Activated CD8-positive, alpha-beta T cell treated with anti-CD3 and anti-CD28 coated beads, Interleukin-2, amount 10 ng/mL, durations not matched to agents 7 days and 5 days (primary cell): Measurements from ENCODE around the gene SEC14L6. TPM values are rescaled to one million over a fixed set of nuclear protein-coding genes. Genes with fewer than 3 reads are reported as not detected.
"Not testable (repeated sequence)": the region's sequence is repeated elsewhere in the genome, so short reads cannot be mapped to it uniquely, and the experiment has no call there.

Experiments
- ATAC-seq: fragments of 150-1000 bp; cut with Tn5 transposase; one replicate; pipeline ENCODE4 v1.10.0; 2021; ENCODE audit warnings: moderate library complexity
- CTCF ChIA-PET: fragments of 350-600 bp; sonication (Branson Sonifier 250); formaldehyde crosslinking; loops from one replicate; lab custom pipeline; 2021; ENCODE audit warnings: antibody characterized with exemption; lab: Charles Lee
- POLR2A ChIA-PET: fragments of 350-600 bp; sonication (Branson Sonifier 250); formaldehyde crosslinking; loops from one replicate; lab custom pipeline; 2021; ENCODE audit warnings: antibody characterized with exemption; lab: Charles Lee
- DNase-seq: peaks from one replicate; pipeline ENCODE4 v3.0.0-alpha.2; 2020
- H3K27ac Mint-ChIP-seq: one replicate; pipeline ENCODE4 v1.8.0; 2021; ENCODE audit warnings: mild to moderate bottlenecking, mixed read lengths
- H3K27me3 Mint-ChIP-seq: one replicate; pipeline ENCODE4 v1.8.0; 2021; ENCODE audit warnings: low read depth, mixed read lengths
- H3K36me3 Mint-ChIP-seq: one replicate; pipeline ENCODE4 v1.8.0; 2021; ENCODE audit warnings: low read depth, mixed read lengths
- H3K4me1 Mint-ChIP-seq: one replicate; pipeline ENCODE4 v1.8.0; 2021; ENCODE audit warnings: low read depth, mixed read lengths
- H3K4me3 Mint-ChIP-seq: one replicate; pipeline ENCODE4 v1.8.0; 2021; ENCODE audit warnings: mild to moderate bottlenecking, mixed read lengths
- H3K9me3 Mint-ChIP-seq: one replicate; pipeline ENCODE4 v1.8.0; 2022; ENCODE audit warnings: mixed read lengths; ENCODE audit not compliant: insufficient read depth
- total RNA-seq, 2 experiments: library from RNA; stranded (reverse); gene quantifications; one replicate each; pipeline ENCODE4 v1.2.3, GENCODE V29; 2021

Gene SEC14L6
- total RNA-seq, 2 experiments from 2014 or later: not detected

DNA sequence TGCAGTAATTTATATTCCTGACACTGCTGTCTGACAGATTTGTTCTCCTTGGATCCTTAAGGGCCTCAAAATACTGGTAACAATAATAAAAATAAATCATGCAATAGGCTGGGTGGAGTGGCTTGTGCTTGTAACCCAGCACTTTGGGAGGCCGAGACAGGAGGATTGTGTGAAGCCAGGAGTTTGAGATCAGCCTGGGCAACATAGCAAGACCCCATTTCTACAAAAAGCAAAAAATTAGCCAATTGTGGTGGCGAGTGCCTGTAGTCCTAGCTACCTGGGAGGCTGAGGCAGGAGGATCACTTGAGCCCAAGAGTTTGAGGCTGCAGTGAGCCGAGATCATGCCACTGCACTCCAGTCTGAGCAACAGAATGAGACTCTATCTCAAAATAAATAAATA lies 5.3 kb upstream of the SEC14L6 start:
- H3K27me3 Mint-ChIP-seq, CTCF ChIA-PET, DNase-seq, POLR2A ChIA-PET, H3K4me3 Mint-ChIP-seq, H3K4me1 Mint-ChIP-seq, H3K27ac Mint-ChIP-seq, ATAC-seq, H3K36me3 Mint-ChIP-seq, H3K9me3 Mint-ChIP-seq: not testable (repeated sequence)

DNA sequence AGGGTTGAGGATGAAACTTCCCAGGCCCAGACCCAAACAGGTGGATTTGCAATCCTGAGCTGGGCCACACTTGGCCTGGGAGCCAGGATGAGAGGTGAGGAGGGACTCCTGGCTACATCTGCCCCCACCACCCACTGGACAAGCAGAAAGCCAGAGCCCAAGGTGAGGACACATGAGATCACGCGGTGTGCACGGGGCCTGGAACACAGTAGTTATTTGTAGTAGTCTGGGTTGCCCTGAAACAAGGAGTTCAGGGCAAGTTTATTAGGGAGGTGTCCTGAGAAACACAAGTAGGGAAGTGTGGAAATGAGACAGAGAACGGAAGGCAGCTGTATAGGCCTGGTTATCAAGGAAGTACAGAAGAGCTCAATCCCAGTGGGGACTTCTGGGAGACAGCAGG lies 647 bp upstream of the SEC14L6 start:
- Mint-ChIP-seq H3K27me3 (peaks cover 21% of the 10 kb centered on the region), H3K9me3 (no peaks in the 10 kb centered on the region), H3K4me3 (no peak overlapping the region), H3K27ac (no peak overlapping the region), H3K4me1 (peaks cover 3% of the 10 kb centered on the region), H3K36me3 (no peaks in the 10 kb centered on the region)
- ChIA-PET POLR2A (no interaction called here), CTCF (no interaction called here)
- no peak for ATAC-seq
- no peak for DNase-seq

GRCh38 chr22:30542811-30543188 lies 3.7 kb downstream of the SEC14L6 start:
- H3K27me3 Mint-ChIP-seq: peaks cover 33% of the 10 kb centered on the region
- H3K27ac Mint-ChIP-seq: no peak overlapping the region
- H3K4me1 Mint-ChIP-seq: peaks cover 3% of the 10 kb centered on the region
- no peaks in the 10 kb centered on the region for H3K36me3 Mint-ChIP-seq
- CTCF ChIA-PET: no interaction called here
- DNase-seq: no peak
- H3K4me3 Mint-ChIP-seq: no peak overlapping the region
- no peak for ATAC-seq
- no peaks in the 10 kb centered on the region for H3K9me3 Mint-ChIP-seq
- POLR2A ChIA-PET: no interaction called here

DNA sequence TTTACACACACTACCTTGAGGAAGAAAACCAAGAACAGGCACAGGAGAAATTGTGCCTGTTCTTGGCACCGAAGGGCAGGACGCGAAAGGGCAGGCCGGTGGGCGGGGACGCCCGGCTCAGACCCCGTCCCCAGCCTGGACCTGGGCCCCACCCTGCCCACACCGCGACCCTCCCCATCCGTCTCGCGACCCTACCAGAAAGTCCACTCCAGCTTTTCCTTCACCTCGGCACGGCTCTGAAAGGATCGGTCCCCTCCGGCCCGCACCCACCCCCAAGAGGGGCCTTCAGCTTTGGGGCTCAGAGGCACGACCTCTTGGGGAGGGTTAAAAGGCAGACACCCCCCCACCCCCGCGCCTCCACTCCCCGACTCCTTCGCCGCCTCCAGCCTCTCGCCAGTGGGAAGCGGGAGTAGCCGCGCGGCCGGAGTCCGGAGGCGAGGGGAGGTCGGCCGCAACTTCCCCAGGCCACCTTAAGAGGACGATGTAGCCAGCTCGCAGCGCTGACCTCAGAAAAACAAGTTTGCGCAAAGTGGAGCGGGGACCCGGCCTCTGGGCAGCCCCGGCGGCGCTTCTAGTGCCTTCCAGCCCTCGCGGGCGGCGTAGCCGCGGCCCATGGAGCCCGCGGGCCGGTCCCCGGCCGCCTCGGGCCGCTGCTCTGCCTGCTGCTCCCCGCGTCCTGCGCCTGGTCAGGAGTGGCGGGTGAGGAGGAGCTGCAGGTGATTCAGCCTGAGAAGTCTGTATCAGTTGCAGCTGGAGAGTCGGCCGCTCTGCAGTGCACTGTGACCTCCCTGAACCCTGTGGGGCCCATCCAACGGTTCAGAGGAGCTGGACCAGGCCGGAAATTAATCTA lies 4.4 kb downstream of the SEC14L6 start:
- ChIA-PET POLR2A (no interaction called here), CTCF (interaction anchor here (1.0 kb wide), 1 partner anchor 377 kb away, joined by 3 read pairs; no protein-coding TSS in a partner anchor)
- no peaks in the 10 kb centered on the region for H3K9me3 Mint-ChIP-seq
- DNase-seq: no peak
- no peak for ATAC-seq
- no peaks in the 10 kb centered on the region for H3K36me3 Mint-ChIP-seq
- no peak overlapping the region for H3K4me3 Mint-ChIP-seq
- no peak overlapping the region for H3K27ac Mint-ChIP-seq
- H3K27me3 Mint-ChIP-seq: peaks cover 33% of the 10 kb centered on the region
- H3K4me1 Mint-ChIP-seq: peaks cover 3% of the 10 kb centered on the region

DNA sequence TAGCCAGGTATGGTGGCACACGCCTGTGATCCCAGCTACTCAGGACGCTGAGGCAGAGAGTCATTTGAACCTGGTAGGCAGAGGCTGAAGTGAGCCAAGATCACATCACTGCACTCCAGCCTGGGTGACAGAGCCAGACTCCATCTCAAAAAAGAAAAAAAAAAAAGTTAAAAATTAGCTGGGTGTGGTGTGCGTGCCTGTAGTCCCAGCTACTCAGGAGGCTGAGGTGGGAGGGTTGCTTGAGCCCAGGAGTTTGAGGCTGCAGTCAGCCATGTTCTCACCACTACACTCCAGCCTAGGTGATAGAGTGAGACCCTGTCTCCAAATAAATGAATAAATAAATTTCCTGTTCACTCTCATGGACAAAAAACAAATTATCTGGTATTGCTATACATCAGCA lies 5.0 kb downstream of the SEC14L6 start:
- H3K36me3 Mint-ChIP-seq, POLR2A ChIA-PET, H3K4me3 Mint-ChIP-seq, H3K27ac Mint-ChIP-seq, H3K4me1 Mint-ChIP-seq, ATAC-seq, DNase-seq, H3K9me3 Mint-ChIP-seq: not testable (repeated sequence)
- H3K27me3 Mint-ChIP-seq: peaks cover 33% of the 10 kb centered on the region
- CTCF ChIA-PET: interaction anchor here (1.0 kb wide), 1 partner anchor 378 kb away, joined by 3 read pairs; no protein-coding TSS in a partner anchor

DNA sequence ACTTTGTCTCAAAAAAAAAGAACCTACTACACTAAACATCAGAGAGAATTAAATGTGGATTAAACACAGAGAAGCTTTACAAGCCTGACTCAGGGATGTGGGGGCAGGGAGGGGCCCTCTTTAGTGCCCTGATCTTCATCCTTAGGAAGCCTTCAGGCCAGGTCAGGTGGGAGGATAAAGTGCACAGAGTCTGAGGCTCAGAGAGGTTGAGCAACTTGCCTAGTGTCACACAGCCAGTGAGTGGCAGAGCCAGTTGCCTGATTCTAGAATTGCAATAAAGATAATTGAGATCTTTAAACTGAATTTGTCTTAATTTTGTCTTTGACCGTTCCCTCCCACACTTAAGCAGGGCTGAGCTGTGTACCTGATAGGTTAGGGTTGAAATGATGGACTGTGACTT lies 7.2 kb downstream of the SEC14L6 start:
- peaks cover 17% of the 10 kb centered on the region for H3K4me1 Mint-ChIP-seq
- no peak overlapping the region for H3K4me3 Mint-ChIP-seq
- H3K36me3 Mint-ChIP-seq: no peaks in the 10 kb centered on the region
- POLR2A ChIA-PET: no interaction called here
- H3K27me3 Mint-ChIP-seq: peaks cover 30% of the 10 kb centered on the region
- no peaks in the 10 kb centered on the region for H3K9me3 Mint-ChIP-seq
- no peak for ATAC-seq
- H3K27ac Mint-ChIP-seq: no peak overlapping the region
- CTCF ChIA-PET: no interaction called here
- no peak for DNase-seq

DNA sequence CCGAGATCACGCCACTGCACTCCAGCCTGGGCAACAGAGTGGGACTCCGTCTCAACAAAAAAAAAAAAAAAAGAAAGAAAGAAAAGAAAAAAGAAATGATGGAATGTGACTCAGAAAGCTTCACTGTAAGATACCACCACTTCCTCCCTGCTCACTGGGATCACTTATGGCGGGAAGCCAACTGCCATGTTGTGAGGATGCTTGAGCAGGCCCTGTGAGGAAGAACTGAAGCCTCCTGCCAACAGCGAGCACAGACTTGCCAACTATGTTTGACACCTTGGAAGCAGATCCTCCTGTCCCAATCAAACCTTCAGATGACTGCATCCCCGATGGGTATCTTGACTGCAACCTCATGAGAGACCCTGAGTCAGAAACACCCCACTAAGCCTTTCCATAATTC lies 8.3 kb downstream of the SEC14L6 start:
- CTCF ChIA-PET: no interaction called here
- no peaks in the 10 kb centered on the region for H3K36me3 Mint-ChIP-seq
- H3K27ac Mint-ChIP-seq: no peak overlapping the region
- H3K4me1 Mint-ChIP-seq: peaks cover 17% of the 10 kb centered on the region
- no peaks in the 10 kb centered on the region for H3K9me3 Mint-ChIP-seq
- no peak for DNase-seq
- H3K27me3 Mint-ChIP-seq: peaks cover 24% of the 10 kb centered on the region
- no peak overlapping the region for H3K4me3 Mint-ChIP-seq
- POLR2A ChIA-PET: no interaction called here
- no peak for ATAC-seq

- ATAC-seq (no peak), DNase-seq (no peak)
- H3K4me1 Mint-ChIP-seq: peaks cover 14% of the 10 kb centered on the region
- POLR2A ChIA-PET: no interaction called here
- no peaks in the 10 kb centered on the region for H3K9me3 Mint-ChIP-seq
- H3K27ac Mint-ChIP-seq: no peak overlapping the region
- no peak overlapping the region for H3K4me3 Mint-ChIP-seq
- CTCF ChIA-PET: interaction anchor here (1.2 kb wide), 1 partner anchor 93 kb away, joined by 4 read pairs; no protein-coding TSS in a partner anchor
- H3K36me3 Mint-ChIP-seq: no peaks in the 10 kb centered on the region
- peaks cover 16% of the 10 kb centered on the region for H3K27me3 Mint-ChIP-seq
These were observed 9.3 kb downstream of the SEC14L6 start for GRCh38 chr22:30537083-30537731.

DNA sequence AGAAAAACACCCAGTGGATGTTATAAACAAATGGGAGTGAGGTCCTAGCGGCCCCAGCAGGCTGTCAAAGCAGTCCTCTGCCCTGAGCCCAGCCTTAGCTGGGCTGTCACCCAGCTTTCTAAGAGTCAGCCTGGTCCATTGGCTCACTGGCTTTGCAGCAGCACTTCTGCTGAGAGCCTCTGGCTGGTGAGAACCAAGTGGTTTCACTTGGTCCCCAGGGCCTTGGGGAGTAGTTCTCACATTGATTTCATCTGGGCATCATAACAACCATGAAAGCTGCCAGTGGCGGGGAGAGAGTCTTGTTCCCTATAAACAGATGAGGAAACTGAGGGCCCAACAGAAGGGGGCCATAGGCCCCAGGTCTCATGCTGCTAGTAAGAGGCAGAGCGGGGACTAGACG lies 11.4 kb downstream of the SEC14L6 start:
- ChIA-PET POLR2A (interaction anchor here (0.6 kb wide), 1 partner anchor 213 kb away, joined by 3 read pairs; no protein-coding TSS in a partner anchor), CTCF (no interaction called here)
- Mint-ChIP-seq H3K4me3 (no peak overlapping the region), H3K27ac (no peak overlapping the region), H3K27me3 (peaks cover 11% of the 10 kb centered on the region), H3K9me3 (no peaks in the 10 kb centered on the region), H3K36me3 (no peaks in the 10 kb centered on the region), H3K4me1 (peaks cover 14% of the 10 kb centered on the region)
- ATAC-seq (no peak), DNase-seq (no peak)

DNA sequence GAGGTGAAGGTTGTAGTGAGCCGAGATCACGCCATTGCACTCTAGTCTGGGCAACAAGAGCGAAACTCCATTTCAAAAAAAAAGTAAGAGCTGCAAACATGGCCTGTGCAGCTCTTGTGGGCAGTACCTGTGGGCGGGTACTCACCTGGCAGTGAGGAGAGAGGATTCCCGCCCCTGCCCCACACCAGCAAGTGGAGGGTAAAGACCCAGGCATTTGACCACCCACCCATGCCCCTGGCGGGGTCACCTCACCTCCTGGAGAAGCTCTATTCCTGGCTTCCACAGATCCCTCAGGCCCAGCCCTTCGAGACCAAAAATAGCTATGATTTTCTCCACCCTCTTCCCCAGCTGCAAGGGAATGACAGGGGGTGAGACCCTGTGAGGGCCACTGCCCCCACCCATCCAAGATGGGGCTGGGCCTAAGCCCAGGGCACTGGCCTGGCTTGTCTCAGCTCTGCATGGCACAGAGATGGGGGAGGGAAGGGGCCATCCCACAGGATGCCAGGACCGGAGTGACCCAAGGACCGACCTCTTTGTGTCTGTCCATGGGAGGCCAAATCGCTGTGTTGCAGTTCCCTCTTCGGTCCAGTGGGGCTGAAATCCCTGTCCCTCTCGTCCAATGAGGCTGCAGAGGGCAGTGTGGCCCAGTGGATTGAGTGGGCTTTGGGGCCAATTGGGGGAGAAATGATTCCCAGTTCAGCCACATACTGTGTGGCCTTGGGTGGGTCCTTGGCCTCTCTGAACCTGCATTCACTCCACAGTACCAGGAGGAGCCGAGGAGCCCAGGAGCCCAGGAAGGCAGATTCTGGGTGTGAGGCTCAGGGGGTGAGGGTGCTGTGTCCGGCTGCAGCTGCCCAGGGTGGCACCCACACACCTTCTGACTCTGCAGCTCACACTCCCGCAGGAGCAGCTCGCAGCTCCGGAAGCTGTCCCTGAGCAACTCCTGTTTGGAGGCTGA lies 14.6 kb downstream of the SEC14L6 start:
- POLR2A ChIA-PET: no interaction called here
- Mint-ChIP-seq H3K36me3 (no peaks in the 10 kb centered on the region), H3K9me3 (no peaks in the 10 kb centered on the region), H3K27me3 (peaks cover 1% of the 10 kb centered on the region), H3K4me1 (peaks cover 12% of the 10 kb centered on the region), H3K4me3 (no peak overlapping the region), H3K27ac (no peak overlapping the region)
- DNase-seq: no peak
- ATAC-seq: no peak
- CTCF ChIA-PET: no interaction called here

- POLR2A ChIA-PET: no interaction called here
- no peak for DNase-seq
- Mint-ChIP-seq H3K27me3 (peaks cover 4% of the 10 kb centered on the region), H3K36me3 (no peaks in the 10 kb centered on the region), H3K9me3 (no peaks in the 10 kb centered on the region), H3K4me3 (no peak overlapping the region), H3K27ac (no peak overlapping the region), H3K4me1 (no peaks in the 10 kb centered on the region)
- no peak for ATAC-seq
- CTCF ChIA-PET: no interaction called here
These were observed 19.9 kb downstream of the SEC14L6 start for GRCh38 chr22:30526656-30527055.
